Transverse colon (tissue), 4 donors: Measurements from ENCODE around the gene TLX2. TPM values are rescaled to one million over a fixed set of nuclear protein-coding genes. Genes with fewer than 3 reads are reported as not detected.
A peak's percentile ranks its signal among the peaks of the same experiment; 100 is the strongest.

ENCODE experiments used
- DNase-seq: peaks from one replicate; pipeline ENCODE4 v3.0.0-alpha.2; 2019
- H3K27ac ChIP-seq, 4 donors: fragments of 200-600 bp; sonication (generic); 2 replicates each; pipeline ENCODE4 v1.5.1; 2016 to 2018; ENCODE audit warnings: inconsistent platforms in 4 of 4
- H3K27me3 ChIP-seq: fragments of 200-600 bp; sonication (generic); 2 replicates; pipeline ENCODE4 v1.5.1; 2017; ENCODE audit warnings: inconsistent platforms
- H3K36me3 ChIP-seq, 4 donors: fragments of 200-600 bp; sonication (generic); 2 replicates each; pipeline ENCODE4 v1.5.1; 2017 to 2019; ENCODE audit warnings: inconsistent platforms in 4 of 4
- H3K4me1 ChIP-seq, 4 donors: fragments of 200-600 bp; sonication (generic); 2 replicates each; pipeline ENCODE4 v1.5.1; 2017 to 2020; ENCODE audit warnings: inconsistent platforms in 4 of 4
- H3K4me3 ChIP-seq, 4 donors: fragments of 200-600 bp; sonication (generic); 1 replicate in 1 of 4; 2 replicates in 3 of 4; pipeline versions ENCODE4 v1.5.1 to v1.6.1; 2017 to 2019; ENCODE audit warnings: inconsistent platforms in 4 of 4
- H3K9me3 ChIP-seq, 2 donors: fragments of 200-600 bp; sonication (generic); 2 replicates each; pipeline ENCODE4 v1.5.1; 2017 to 2019; ENCODE audit warnings: inconsistent platforms in 2 of 2
- EP300 ChIP-seq: sonication (generic); formaldehyde crosslinking; IDR thresholded peaks from one replicate; pipeline ENCODE4 v1.6.1; 2017; ENCODE audit warnings: antibody characterized with exemption, low read depth
- POLR2A ChIP-seq: fragments of 450-650 bp; IDR thresholded peaks from one replicate; pipeline ENCODE4 v1.6.1; 2016; ENCODE audit warnings: antibody characterized with exemption, mild to moderate bottlenecking, moderate library complexity
- POLR2AphosphoS5 ChIP-seq, 3 donors: sonication (generic); formaldehyde crosslinking; IDR thresholded peaks; one replicate each; pipeline ENCODE4 v1.6.1; 2016; ENCODE audit warnings: antibody characterized with exemption in 3 of 3
- WGBS, 2 donors: methylation state at CpG; one replicate each; pipeline ENCODE4 v1.1.5; 2018; ENCODE audit warnings: low coverage in 1 of 2; 5-methylcytosine and 5-hydroxymethylcytosine counted together
- in situ Hi-C, 4 donors: fragments of 200-750 bp; cut with MboI; loops; one replicate each; pipeline versions ENCODE4 v1.15.0 to v1.15.1; 2017; ENCODE audit warnings: low sequenced_read_pairs in 3 of 4, low pct_ligation_motif_present in 1 of 4, low pct_unique_long_range_greater_than_20kb in 1 of 4
- intact Hi-C: fragments of 100-400 bp; cut with DNase I; formaldehyde crosslinking; loops from one replicate; pipeline ENCODE4 v1.15.1; 2023; ENCODE audit warnings: low total_unique reads
- total RNA-seq, 4 donors: library from RNA; depleted of rRNA; stranded (reverse); fragments of >200 nt; gene quantifications; one replicate each; pipeline ENCODE4 v1.1.0, GENCODE V29; 2016
- TF ChIP-seq, protein P1 (sequence below), 5 experiments: fragments of 200-600 bp in 3 of 5; fragments of 450-650 bp in 2 of 5; sonication (generic) in 3 of 5; IDR thresholded peaks; 1 replicate in 2 of 5; 2 replicates in 3 of 5; pipeline ENCODE4 v1.5.1; 2016 to 2017; ENCODE audit warnings: antibody characterized with exemption in 5 of 5, inconsistent platforms in 3 of 5, mild to moderate bottlenecking in 2 of 5, moderate library complexity in 1 of 5

TLX2 gene
- total RNA-seq, 4 donors from 2014 or later = 0.96 to 2.5 TPM; not detected in 2

- Histone ChIP-seq H3K27me3 (peaks cover 41% of the 10 kb centered on the region), H3K27ac (peak within 1 kb of the TSS; percentile 90 to 98 (median 92)), H3K9me3 (no peaks in the 10 kb centered on the region), H3K4me1 (peaks cover 12 to 44% (median 36%) of the 10 kb centered on the region in 4 donors), H3K36me3 (no peaks in the 10 kb centered on the region), H3K4me3 (peak within 1 kb of the TSS; percentile 44 to 81 (median 67))
- TF ChIP-seq POLR2A = peak; percentile 75
- TF ChIP-seq EP300 = no peak
- peak; percentile 42 to 82 (median 78) for TF ChIP-seq POLR2AphosphoS5 (IDR thresholded peaks at IDR 0.05)
- TF ChIP-seq, protein P1, sequence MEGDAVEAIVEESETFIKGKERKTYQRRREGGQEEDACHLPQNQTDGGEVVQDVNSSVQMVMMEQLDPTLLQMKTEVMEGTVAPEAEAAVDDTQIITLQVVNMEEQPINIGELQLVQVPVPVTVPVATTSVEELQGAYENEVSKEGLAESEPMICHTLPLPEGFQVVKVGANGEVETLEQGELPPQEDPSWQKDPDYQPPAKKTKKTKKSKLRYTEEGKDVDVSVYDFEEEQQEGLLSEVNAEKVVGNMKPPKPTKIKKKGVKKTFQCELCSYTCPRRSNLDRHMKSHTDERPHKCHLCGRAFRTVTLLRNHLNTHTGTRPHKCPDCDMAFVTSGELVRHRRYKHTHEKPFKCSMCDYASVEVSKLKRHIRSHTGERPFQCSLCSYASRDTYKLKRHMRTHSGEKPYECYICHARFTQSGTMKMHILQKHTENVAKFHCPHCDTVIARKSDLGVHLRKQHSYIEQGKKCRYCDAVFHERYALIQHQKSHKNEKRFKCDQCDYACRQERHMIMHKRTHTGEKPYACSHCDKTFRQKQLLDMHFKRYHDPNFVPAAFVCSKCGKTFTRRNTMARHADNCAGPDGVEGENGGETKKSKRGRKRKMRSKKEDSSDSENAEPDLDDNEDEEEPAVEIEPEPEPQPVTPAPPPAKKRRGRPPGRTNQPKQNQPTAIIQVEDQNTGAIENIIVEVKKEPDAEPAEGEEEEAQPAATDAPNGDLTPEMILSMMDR (IDR thresholded peaks at IDR 0.05) = peak; percentile 12 to 50 (median 25)
- peak; percentile 100 for DNase-seq
- WGBS, 2 donors = 0 to 2% methylated on average over 2 to 47 of the region's 56 CpGs
- in situ Hi-C loops (no loop called here), intact Hi-C loops (loop anchor here (2.0 kb wide), 1 partner anchor 23 kb away; no protein-coding TSS in a partner anchor)
These were observed 6.9 kb upstream of the TLX2 start, which contains the start of gene PCGF1 for GRCh38 chr2:74507145-74507925. TSS of gene PCGF1 (minus strand) at chr2:74507695. CDS start at chr2:74507668, 27 bp downstream.

DNA sequence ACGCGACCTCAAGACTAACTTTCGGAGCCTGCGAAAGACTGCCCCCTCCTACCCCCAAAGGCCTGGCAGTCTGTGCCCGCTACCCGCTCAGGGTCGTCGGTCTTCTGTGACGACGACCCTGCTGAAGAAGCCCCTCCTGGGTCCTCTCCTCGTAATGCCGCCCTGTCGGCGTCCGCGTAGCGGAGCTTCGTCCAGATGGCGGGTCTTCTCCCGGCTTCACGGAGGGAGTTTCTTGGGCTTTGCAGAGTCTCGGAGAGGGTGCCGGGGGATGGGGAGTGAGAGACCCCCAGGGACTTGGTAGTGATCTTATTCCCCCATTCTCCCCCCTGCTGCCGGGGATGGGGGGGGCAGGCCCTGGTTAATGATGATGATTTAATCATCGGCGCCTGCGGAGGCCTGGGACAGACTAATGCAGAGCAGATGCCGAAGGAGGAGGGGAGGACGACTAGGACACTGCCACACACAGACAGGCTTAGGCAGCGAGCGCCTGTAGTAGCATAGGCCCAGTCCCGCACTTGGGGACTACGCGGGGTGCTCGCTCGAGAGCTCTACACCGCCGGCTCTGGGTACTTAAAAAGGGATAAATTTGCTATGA lies 6.2 kb upstream of the TLX2 start:
- in situ Hi-C loops = no loop called here
- Histone ChIP-seq H3K9me3 (no peaks in the 10 kb centered on the region), H3K27me3 (peaks cover 48% of the 10 kb centered on the region), H3K36me3 (no peaks in the 10 kb centered on the region), H3K4me1 (peaks cover 12 to 44% (median 36%) of the 10 kb centered on the region in 4 donors), H3K4me3 (peak overlapping the region; percentile 44 to 81 (median 67)), H3K27ac (peak overlapping the region; percentile 90 to 98 (median 92))
- peak; percentile 55 for DNase-seq
- intact Hi-C loops = loop anchor here (2.0 kb wide), 1 partner anchor 23 kb away; no protein-coding TSS in a partner anchor
- 11 to 58% methylated on average over 6 to 38 of the region's 38 CpGs for WGBS, 2 donors
- TF ChIP-seq POLR2A (no peak), POLR2AphosphoS5 (IDR thresholded peaks at IDR 0.05) (no peak), EP300 (no peak)
- TF ChIP-seq, protein P1 (IDR thresholded peaks at IDR 0.05) = no peak

GRCh38 chr2:74510272-74510671 lies 4.0 kb upstream of the TLX2 start:
- H3K36me3 ChIP-seq = no peaks in the 10 kb centered on the region
- in situ Hi-C loops (no loop called here), intact Hi-C loops (no loop called here)
- no peak for DNase-seq
- H3K4me1 ChIP-seq = peaks cover 16 to 40% (median 35%) of the 10 kb centered on the region in 4 donors
- H3K4me3 ChIP-seq = no peak overlapping the region
- WGBS, 2 donors = 87 to 95% methylated on average over 4 of the region's 4 CpGs
- no peak overlapping the region for H3K27ac ChIP-seq
- no peaks in the 10 kb centered on the region for H3K9me3 ChIP-seq
- TF ChIP-seq POLR2AphosphoS5 (IDR thresholded peaks at IDR 0.05) = no peak
- TF ChIP-seq EP300 = no peak
- TF ChIP-seq, protein P1 (IDR thresholded peaks at IDR 0.05) = no peak
- TF ChIP-seq POLR2A = no peak
- H3K27me3 ChIP-seq = peaks cover 70% of the 10 kb centered on the region
